D721Med (cell line): Measurements from ENCODE around the gene ITPR2.

Source experiments
- DNase-seq: peaks from one replicate; pipeline ENCODE4 v3.0.0; 2011; ENCODE audit warnings: low spot score; ENCODE audit not compliant: insufficient read length
- FAIRE-seq: peaks from 2 replicates; lab custom pipeline; 2011; peaks lifted over from hg19 to GRCh38; lab: Jason Lieb, UNC
- TF ChIP-seq, protein P1 (sequence below): IDR thresholded peaks from 2 replicates; pipeline ENCODE4 v1.5.1; 2012; ENCODE audit warnings: mild to moderate bottlenecking, control low read depth; ENCODE audit not compliant: insufficient read depth; ENCODE audit errors: missing control alignments

ITPR2 gene

DNA sequence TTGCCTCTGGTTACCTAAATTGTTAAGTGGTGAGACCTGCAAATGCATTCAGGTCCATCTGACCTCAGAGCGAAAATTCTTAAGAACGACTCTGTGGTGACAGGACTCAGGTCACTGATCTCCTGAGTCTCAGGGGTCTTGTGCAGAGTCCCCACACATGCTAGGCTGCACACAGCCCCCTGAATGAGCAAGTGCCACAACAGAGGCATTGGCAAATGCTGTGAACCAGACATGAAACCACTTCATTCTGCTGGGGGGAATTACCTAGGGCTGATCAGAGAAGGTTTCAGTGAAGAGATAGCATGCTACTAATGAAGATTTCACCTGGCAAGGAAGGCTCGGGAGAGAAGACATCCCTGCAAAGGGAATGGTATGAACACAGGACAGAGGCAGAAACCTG lies 281.6 kb downstream of the ITPR2 start:
- DNase-seq (no peak), FAIRE-seq (no peak)
- TF ChIP-seq, protein P1, sequence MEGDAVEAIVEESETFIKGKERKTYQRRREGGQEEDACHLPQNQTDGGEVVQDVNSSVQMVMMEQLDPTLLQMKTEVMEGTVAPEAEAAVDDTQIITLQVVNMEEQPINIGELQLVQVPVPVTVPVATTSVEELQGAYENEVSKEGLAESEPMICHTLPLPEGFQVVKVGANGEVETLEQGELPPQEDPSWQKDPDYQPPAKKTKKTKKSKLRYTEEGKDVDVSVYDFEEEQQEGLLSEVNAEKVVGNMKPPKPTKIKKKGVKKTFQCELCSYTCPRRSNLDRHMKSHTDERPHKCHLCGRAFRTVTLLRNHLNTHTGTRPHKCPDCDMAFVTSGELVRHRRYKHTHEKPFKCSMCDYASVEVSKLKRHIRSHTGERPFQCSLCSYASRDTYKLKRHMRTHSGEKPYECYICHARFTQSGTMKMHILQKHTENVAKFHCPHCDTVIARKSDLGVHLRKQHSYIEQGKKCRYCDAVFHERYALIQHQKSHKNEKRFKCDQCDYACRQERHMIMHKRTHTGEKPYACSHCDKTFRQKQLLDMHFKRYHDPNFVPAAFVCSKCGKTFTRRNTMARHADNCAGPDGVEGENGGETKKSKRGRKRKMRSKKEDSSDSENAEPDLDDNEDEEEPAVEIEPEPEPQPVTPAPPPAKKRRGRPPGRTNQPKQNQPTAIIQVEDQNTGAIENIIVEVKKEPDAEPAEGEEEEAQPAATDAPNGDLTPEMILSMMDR, result no peak

DNA sequence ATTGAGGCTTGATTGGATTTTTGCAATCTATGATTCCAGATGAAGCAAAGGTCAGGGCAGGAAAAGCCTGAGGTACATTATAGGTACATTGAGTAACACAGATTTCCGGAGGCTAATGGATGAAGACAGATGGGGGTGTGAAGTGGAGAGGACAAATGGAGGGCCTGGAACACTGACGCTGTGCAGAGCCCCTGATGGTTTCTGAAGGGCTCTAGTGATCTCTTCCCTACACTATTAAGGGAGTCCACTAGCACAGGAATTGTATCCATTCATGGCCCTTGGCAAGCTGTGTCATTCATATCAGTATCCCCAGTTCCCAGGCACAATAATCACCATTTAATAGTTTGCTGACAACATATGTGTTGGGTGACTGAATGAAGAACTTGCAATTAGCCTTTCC lies 284.8 kb downstream of the ITPR2 start:
- DNase-seq (no peak), FAIRE-seq (no peak)
- TF ChIP-seq, protein P1, result no peak

DNA sequence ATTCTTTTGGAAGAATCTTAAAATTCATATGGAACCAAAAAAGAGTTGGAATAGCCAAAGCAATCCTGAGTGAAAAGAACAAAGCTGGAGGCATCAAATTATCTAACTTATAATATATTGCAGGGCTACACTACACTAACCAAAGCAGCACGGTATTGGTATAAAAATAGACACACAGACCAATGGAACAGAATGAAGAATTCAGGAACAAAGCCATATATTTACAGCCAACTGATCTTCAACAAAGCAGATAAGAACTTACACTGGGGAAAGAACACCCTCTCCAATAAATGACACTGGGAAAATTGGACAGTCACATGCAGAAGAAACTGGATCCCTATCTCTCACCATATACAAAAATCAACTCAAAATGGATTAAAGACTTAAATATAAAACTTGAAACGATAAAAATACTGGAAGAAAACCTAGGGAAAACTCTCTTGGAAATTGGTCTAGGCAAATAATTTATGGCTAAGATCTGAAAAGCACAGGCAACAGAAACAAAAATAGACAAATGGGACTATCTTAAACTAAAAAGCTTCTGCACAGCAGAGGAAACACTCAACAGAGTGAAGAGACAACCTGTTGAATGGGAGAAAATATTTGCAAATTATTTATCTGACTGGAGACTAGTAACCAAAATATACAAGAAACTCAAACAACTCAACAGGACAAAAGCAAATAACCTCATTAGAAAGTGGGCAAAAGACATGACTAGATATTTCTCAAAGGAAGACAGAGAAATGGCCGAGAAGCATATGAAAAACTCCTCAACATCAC lies 286.3 kb downstream of the ITPR2 start:
- FAIRE-seq, result no peak
- no peak for DNase-seq

DNA sequence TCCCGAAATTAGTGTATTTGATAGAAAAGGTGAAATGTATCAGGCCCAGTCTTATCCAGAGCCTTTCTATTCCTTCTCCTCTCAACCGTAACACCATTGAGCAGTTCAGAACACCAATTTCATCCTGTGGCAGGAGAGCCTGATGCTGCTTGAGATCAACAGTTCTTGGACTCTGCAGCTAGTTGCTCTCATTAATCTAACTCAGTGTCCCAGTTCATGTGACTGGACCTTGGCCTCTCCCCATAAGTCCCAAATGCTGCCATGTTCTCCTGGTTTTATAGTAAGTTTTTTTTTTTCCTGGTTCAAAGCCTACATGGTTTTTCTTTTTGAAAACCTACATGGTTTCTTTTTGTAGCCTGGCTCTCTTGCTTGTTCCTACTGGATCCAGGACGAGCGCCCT lies 293.9 kb downstream of the ITPR2 start:
- DNase-seq (no peak), FAIRE-seq (no peak)
- TF ChIP-seq, protein P1, result no peak

More for the DNA sequence above, 286.3 kb downstream of the ITPR2 start:
- TF ChIP-seq, protein P1, result no peak

DNA sequence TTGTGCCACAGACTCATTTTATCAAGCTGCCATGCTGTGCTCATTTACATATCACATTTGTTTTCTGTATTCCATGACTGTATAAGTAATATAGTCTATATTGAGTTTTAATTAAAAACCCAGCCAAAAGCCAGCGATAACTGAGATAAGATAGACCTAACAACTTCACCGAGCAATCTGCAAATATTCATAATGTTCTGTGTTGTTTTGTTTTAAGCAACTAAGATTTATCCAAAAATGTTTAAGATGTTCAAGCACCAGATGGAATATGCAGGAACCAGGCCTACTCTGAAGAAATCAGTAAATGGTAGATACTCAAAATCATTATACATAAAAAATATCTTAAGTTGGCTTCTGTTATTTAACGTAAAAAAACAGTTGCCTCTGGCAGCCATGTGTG lies 295.3 kb downstream of the ITPR2 start:
- TF ChIP-seq, protein P1, result no peak
- FAIRE-seq (no peak), DNase-seq (no peak)

DNA sequence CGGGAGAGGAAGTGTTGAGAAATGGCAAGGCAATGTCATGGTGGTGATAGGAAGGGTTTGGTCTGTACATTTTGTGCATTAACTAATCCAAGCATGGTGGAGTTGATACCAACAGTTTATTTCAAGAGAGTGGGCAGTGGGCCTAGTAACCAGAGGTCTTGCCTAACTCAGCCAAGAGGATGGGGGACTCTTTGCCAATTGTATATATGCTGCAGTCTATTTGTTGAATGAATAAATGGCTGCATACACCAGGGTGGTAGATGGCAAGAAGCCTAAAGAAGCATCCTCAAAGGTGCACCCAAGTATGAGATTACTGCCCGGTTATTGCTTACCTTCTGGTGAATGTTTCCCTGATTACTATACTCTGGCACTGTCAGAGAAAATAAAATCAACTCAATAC lies 295.9 kb downstream of the ITPR2 start:
- TF ChIP-seq, protein P1, result no peak
- DNase-seq (no peak), FAIRE-seq (no peak)

DNA sequence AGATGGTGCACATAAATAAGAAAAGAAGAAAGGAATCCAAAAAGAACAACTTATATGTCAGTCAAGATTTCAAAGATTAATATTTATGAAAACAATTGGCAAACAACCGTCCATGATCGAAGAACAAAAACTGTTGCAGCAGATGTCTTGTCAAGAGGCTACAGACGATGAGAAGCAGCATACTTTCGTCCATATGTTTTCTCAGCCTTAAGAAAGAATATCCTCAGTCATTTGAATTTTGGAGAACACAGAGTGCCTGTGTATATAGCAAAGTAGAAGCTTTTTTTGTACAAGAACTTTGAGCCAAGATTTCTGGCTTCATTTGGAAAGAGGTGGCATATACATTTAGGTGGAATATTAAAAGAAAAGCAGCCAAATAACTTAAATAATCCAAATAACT lies 297.2 kb downstream of the ITPR2 start:
- DNase-seq, result no peak
- FAIRE-seq, result no peak

More for the DNA sequence above, 297.2 kb downstream of the ITPR2 start:
- TF ChIP-seq, protein P1, result no peak
